ENCODE measurements around the gene USP46.

DNA sequence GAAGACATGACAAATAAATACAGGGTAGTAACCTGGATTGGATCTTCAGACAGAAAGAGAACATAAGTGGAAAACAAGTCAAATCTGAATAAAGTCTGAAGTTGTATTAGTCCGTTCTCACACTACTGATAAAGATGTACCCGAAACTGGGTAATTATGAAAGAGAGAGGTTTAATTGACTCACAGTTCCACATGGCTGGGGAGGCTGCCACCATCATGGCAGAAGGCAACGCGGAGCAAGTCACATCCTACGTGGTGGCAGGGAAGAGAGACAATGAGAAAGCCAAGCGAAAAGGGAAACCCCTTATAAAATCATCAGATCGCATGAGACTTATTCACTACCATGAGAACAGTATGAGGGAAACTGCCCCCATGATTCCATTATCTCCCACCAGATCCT is 82.8 kb downstream of the USP46 start:
- TF ChIP-seq POLR2A (IDR thresholded peaks at IDR 0.05; ENCODE audit: low read depth, low read length): no peak
- TF ChIP-seq, protein P1, sequence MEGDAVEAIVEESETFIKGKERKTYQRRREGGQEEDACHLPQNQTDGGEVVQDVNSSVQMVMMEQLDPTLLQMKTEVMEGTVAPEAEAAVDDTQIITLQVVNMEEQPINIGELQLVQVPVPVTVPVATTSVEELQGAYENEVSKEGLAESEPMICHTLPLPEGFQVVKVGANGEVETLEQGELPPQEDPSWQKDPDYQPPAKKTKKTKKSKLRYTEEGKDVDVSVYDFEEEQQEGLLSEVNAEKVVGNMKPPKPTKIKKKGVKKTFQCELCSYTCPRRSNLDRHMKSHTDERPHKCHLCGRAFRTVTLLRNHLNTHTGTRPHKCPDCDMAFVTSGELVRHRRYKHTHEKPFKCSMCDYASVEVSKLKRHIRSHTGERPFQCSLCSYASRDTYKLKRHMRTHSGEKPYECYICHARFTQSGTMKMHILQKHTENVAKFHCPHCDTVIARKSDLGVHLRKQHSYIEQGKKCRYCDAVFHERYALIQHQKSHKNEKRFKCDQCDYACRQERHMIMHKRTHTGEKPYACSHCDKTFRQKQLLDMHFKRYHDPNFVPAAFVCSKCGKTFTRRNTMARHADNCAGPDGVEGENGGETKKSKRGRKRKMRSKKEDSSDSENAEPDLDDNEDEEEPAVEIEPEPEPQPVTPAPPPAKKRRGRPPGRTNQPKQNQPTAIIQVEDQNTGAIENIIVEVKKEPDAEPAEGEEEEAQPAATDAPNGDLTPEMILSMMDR (conservative IDR thresholded peaks at IDR 0.05; ENCODE audit: low read depth, low read length): no peak
- no peak for TF ChIP-seq RAD21 (IDR thresholded peaks at IDR 0.05; ENCODE audit: low read length)
- TF ChIP-seq RCOR1 (IDR thresholded peaks at IDR 0.05; ENCODE audit: insufficient replicate concordance, low read length): no peak
- no peak for TF ChIP-seq ELK1 (IDR thresholded peaks at IDR 0.05; ENCODE audit: borderline replicate concordance, low read depth, low read length)
- TF ChIP-seq MXI1 (IDR thresholded peaks at IDR 0.05; ENCODE audit: borderline replicate concordance, low read depth, low read length): no peak
- TF ChIP-seq RFX5 (IDR thresholded peaks at IDR 0.05; ENCODE audit: low read depth, low read length): no peak
- TF ChIP-seq MAFK (IDR thresholded peaks at IDR 0.05; ENCODE audit: low read depth, low read length): no peak
- TF ChIP-seq CEBPB (IDR thresholded peaks at IDR 0.05; ENCODE audit: low read depth, low read length): no peak
- TF ChIP-seq SMC3 (IDR thresholded peaks at IDR 0.05; ENCODE audit: low read depth, low read length): no peak
- TF ChIP-seq, protein P2, sequence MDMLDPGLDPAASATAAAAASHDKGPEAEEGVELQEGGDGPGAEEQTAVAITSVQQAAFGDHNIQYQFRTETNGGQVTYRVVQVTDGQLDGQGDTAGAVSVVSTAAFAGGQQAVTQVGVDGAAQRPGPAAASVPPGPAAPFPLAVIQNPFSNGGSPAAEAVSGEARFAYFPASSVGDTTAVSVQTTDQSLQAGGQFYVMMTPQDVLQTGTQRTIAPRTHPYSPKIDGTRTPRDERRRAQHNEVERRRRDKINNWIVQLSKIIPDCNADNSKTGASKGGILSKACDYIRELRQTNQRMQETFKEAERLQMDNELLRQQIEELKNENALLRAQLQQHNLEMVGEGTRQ (IDR thresholded peaks at IDR 0.05; ENCODE audit: low read depth, low read length): no peak
